Measurements from ENCODE around the gene NRP2.

Gene NRP2

DNA sequence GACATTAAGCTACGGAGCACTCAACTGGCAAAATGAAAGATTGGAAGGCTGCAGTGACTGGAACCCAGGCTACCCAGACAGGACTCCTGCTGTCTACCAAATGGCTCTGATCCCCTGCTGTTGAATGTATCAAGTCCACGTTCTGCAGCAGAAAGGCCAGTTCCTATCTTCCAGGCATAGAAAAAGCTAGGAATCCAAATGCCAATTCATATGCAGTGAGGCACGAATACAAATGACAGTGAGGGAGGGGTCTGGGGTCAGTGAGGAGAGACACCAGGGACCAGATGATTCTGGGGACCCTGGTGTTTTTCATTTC lies 5.3 kb downstream of the NRP2 start:
- no peak for DNase-seq

DNA sequence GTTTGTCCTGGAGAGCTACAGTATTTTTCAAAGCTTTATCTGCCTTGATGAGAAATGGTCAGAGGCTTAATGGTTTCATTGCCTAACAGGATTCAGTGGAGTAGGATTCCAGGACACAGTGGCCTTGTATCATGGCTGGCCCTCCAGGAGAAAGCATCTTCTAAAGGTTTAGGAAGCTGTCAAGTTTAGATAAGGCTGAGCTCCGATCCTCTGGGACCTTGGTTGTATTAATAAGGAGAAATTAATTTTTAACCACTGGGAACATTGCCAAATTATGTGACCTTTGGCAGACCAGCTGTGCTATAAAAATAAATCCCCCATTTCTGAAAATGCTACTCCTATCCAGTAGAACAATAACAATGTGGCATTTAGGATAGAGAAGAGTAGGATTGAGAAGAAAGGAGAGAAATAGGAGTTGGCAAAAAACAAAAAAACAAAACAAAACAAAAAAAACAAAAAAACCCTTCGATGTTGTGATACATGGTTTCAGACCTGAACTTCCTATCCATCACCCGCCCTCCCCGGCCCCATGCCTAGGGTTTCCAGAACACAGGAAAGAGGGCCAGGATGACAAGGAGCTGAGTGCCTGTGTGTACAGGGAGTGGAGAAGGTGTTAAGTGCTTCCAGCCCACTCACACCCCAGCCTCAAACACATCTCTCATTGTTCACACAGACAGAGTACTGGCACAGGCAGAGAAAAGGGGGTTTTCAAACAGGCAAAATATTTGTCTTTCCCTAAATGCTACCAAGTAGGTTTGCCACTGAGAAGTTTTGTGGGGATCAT lies 6.3 kb downstream of the NRP2 start:
- no peak for DNase-seq

DNA sequence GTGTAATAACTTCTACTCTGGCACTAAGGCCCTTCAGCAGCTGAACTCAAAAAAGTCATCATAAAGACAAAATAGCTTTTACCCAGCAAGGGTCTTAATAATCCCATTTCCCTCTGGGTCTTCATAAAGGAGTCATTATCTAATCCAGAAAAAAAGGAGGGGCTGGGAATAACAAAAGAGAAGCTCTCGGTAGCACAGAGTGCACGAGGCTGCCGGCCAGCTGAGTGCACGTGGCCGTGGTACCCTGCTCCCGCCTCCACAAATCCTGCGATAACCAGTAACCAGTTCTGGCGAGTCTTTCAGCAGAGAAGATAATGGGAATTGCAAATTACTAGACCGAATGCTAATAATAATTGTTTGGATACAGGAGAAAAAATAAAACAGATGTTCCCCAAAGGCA lies 7.5 kb downstream of the NRP2 start:
- no peak for DNase-seq

DNA sequence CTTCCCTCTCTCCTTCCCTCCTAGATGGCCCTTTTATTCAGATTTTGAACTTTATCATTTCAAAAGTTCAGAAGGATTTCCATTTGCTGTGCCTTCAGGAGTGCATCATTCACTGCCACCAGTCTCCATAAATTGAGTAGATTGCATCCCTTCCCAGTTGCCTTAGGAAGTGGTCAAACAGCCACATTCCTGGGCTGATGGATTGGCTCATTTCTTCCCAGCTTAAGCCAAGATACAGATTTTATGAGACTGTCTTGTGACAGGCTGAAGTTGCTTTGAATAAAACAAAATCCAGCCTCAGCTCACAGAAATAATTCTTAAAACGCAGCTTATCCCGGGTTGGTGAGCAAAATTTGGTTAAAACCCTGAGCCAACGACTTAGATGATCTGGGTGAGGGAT lies 9.8 kb downstream of the NRP2 start:
- DNase-seq: no peak

DNA sequence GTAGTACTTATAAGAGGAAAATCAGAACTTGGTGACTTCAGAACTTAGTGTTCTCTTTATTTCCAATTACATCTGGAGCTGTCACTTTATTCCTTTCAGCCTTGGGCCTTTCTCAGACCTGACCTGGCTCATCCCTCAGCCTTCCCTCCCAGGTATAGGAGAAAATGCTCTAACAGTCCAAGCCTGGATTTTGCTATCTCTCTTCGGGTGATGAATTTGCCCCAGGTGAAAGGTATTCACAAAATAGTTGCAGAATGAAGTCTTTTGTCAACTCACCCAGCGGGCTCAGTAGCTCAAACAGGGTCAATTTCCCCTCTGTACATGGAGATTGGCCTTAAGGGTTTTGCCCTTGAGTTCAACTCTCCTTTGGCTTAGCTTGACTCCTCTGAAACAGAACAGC lies 12.0 kb downstream of the NRP2 start:
- DNase-seq: no peak

DNA sequence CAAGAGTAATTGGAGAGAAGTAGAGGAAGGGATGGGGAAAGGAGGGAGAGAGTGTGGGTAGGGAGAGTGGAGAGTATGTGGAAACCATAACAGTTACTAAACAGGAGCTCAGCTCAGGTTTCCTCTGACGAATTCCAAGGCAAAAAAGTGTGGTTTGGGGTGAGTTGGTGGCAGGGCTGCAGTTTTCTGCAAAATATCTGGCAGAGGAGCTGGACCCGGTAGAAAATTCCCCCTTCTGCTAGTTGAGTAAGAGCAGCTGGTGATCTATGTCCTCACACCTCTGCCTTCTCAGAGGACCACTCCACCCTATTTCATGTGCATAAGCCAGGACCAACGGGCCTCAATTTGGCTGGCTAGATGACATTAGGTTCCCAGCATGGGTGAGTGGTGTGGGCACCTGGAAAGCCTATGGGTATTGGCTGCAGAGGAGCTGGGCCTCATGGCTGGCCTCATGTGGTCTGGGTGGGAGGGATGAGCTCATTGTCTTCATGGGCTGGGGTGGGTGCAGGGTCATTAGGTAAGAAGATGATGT lies 13.2 kb downstream of the NRP2 start:
- no peak for DNase-seq

DNA sequence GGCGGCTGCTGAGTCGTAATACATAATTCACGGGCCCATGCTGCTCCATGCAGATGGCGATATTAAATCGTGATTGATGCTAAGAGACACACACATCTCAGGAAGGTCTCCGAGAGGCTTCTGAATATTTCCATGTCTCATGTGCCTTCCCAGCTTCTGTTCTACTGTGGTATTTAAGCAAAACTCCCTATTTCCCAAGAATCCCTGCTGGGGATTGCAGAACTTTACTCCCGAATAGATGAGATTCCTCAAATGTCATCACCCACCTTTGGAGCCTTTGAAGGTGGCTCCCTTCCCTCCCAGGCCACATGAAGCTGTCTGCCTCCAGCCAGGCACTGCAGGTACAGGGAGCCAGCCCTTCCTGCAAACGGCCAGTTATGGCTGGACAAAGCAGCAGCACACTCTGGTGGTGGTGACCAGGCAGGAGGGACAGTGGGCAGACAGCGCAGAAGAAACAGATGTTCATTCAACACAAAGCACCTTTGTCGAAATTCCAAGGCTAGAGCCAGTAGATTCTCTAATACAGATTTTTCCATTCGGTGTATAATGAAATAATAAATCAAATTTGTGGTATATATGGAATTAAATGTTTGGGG lies 14.1 kb downstream of the NRP2 start:
- no peak for DNase-seq

DNA sequence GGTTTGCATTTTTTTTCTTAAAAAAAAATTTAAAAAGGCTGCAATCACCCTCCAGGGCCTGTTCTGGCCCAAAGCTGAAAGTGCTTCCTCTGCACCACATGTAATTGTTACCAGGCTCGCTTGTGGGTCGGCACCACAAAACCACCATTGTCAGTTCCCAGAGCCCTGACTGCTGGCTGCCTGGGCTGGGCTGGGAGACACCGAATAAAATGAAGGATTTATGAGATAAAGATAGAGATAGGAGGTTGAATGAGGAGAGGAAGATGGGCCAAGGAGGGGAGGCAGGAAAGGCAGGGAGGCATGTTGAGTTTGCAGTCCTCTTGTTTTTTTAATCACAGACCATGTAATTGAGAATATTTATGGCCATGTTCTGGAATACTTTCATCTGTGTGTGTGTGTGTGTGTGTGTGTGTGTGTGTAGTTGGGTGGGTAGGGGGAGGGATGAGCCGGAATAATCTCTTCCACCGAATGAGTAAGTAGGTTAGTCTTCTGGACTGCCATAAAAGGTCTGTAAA lies 14.7 kb downstream of the NRP2 start:
- no peak for DNase-seq

DNA sequence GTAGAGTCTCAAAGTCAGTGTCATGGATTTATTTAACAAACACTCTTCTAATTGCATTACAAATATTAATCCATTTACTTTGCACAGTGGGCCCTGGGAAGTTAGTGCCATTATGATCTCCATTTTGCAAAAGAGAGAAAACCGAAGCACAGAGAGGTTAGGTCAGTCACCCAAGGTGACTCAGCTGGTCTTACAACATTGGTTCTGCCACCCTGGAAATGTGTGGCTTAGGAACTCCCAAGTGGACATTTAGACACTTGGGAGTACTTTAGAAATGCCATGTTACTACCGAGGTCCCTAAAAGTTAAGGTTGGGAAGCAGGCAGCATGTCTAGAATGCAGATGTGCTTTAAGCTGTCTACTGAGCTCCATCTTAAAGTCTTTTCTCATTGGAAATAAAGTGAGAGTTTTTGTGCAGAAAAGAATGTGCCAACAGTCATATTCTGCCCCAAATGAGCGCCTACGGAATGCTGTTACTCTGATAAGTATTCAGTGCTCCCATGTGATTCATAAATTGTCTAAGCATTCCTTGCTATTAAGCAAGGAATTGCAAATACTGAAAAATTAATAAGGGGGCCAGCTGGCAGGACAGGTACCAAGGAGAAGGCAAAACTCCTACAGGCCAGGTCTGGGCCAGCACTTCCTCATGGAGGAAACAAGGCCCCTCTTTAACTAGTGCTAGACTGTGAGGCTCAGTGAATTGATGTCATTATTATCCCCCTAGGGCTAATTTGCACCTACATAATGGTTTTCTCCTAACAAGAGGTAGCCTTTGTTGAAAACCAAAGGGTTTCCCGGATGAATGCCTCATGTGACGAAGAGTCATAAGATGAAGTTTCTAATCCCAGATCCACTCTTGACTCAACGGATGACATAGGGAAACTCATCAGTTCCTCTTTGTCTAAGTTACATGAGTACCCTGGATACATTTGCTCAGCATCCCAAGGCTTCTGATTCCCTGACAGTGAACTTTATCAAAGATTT lies 16.3 kb downstream of the NRP2 start:
- DNase-seq: no peak

DNA sequence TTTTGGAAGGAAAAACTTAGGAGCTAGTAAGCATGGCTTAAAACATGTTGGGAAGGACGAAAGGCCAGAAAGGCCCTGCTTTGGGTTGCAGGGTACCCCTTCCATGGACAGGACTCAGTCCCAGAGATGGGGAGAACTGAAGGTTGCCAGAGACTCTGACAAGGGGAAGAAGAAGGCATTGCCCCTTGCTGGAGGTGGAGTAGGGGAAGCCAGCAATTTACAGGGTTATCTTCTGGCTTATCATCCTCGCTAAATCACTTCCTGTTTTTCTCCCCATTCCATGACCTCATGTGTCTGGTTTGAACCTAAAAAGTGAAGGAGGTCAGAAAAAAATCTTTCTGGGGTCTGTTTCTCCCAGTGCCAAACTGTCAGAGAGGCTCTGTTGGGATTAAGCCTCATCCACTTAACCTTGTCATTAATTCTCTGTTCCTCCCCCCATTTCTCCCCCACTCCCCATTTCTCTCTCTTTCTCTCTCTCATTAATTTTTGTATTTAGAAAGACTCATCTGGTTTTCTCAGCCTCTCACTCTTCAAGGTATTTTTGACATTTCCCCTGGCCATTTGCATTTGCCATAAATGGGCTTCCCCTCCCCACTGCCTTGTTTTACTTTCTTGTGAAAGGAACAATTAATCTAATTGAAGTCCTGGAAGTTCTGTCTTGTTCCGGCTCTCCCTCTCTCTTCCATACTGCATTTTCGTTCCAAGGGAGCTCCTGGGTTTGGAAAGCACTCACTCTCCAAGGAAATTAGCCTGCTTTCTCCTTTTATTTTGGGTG lies 17.4 kb downstream of the NRP2 start:
- no peak for DNase-seq

DNA sequence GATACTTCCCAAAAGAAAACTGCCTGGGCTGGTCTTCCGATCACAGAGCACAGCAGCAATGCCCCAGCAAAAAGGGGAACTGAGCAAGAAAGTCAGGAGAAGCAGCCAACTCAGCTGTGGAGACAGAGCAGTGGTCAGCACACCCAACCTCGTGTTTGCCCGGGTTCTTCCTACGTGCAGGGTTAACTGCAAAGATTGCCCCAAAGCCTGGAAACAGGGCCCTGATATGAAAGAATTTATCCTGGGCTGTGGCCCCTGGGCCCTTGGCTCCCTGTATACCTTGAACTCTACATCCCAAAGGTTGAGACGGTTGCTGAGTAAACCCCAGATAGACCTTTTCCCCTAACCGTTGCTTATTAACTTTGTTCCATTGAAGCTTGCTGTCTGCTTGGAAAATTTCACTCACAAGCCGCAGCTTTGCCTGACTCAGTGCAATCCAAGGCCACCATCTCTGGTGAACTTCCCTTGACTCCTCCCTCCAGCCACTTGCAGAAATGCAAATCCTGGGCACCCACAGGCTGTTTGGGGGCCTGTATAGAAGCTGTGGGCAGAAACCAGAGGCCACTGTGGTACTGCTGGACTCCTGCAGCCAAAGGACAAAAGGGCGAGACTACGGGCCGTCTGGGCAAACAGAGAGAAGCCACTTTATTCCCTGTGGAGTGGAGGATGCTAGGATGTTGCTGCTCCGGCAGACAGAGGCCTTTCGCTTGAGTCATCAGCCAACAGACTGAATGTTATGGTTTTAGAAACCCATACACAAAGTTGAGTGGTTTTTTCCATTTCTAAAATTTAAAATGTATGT lies 18.2 kb downstream of the NRP2 start:
- no peak for DNase-seq

DNA sequence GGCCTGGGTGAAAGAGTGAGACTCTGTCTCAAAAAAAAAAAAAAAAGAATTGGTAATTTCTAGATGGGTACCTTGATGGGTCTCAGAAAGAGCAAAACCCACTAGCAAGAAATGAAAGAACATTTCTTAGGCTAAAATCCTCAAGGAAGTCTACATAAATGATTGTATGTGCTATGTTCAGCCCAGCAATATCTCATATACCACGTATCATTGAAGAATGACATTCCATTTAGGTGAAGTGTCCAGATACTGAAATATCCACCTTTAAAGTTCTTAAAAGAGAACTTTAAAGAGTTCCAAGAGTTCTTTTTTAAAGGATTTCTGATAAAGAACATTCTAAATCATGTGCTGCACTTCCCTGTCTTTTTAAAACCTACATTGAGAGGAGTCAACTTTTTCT lies 19.2 kb downstream of the NRP2 start:
- no peak for DNase-seq

DNA sequence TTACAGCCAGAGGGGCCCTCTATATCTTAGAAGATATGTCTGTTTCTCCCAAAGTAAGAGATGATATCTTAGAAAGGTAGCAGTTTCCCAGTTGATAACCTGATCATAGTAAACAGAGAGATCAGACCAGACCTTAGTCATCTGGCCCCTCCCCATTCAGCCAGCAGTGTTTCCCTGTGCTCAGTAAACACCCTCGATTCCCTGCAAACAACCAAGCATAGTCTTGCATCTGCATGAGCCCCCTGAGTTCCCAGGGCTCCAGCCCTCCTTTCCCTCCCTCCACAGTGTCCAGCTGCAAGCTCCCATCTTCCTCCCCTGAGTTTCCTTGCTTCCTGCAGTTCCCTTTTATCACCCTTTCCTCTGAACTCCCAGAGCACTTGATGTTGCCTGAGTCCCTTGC lies 20.3 kb downstream of the NRP2 start:
- no peak for DNase-seq

DNA sequence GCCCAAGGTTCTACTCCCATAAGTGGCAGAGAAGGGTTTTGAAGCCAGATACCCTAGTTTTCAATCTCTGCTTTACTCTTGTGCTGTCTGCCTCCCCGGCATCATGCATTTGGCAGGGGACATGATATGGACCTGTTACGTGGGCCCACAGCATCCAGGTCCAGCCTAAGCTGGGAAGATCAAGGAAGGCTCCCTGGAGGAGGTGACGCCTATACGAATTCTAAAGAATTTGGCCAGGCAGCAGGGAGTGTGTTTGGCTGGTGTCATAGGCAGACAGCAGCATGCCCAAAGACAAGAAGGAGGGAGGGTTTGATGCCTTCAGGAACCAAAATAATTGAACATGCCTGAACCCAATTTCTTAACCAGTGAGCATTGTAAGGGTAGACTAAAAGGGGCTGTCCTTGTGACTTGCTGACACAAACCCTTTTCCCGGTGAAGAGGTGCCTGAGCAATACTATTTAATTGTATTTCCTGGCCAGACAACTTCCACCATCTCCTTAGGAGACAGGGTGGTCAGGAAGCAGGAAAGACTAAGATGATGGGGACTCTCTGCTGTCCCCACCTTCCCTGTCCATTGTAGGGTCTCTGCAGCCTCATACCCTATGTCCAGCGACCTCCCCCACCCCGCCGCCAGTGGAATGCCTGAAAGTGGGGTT lies 21.3 kb downstream of the NRP2 start:
- no peak for DNase-seq

DNA sequence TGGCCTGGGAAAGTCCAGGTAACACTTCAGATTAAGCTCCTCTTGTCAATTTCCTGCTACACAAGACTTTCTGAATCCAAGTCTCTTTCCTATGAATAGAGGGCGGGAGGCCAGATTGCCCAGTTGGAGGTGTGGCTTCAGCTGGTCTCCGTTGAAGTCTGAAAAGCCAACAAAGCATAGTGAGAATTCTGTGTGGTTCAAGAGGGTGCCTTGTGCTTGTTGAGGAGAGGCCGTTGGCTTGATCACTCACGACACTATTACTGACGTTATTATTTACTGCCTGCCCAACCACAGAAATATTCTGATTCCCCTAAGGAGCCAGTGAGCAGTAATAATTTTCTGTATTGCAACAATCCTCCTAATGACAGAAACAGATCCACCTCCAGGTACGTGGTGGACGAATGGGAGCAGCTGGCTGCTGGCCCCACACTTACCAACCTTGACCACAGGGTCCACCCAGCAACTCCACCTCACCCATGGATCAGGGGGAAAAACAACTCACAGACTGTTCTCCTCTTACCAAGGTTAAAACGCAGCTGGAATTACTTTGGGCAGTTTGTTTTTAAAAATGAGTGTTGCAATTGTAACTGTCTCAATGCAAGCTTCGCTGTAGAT lies 21.9 kb downstream of the NRP2 start:
- DNase-seq: no peak

DNA sequence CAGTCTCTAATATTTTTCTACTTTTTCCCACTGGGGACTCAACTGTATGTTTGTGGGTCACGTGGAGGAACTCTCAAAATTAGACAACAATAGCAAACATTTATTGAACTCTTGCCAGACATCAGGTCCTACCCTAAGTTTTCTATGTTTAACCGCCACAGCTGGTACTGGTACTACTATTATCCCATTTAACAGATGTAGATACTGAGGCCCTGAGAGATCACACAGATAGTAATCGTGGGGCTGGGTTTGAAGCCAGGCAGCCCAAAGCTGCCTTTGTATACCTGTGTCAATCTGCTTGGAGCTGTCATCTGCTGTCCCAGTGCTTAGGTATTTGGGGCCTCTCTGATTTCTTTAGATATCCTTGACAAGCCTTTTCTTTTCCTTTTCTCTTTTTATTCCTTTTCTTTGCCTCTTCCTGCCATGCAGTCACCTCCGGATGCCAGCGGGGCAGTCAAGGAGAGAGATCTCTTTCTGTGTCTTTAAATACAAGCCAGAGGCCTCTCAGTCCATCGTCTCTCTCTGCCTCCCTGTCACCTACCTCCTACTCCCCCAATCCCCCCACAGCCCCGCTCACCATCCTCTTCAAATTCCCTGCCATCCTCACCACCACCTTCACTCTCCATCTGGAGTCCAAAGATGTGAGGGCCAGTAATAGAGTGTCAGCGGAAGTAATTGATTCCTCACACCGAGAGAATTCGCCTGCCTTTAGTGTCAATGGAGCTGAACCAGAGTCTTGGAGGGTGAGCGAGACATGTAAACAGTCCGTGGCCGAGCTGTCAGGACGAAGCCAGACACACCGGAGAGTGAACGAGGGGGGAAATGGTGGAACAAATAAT lies 23.4 kb downstream of the NRP2 start:
- no peak for DNase-seq

DNA sequence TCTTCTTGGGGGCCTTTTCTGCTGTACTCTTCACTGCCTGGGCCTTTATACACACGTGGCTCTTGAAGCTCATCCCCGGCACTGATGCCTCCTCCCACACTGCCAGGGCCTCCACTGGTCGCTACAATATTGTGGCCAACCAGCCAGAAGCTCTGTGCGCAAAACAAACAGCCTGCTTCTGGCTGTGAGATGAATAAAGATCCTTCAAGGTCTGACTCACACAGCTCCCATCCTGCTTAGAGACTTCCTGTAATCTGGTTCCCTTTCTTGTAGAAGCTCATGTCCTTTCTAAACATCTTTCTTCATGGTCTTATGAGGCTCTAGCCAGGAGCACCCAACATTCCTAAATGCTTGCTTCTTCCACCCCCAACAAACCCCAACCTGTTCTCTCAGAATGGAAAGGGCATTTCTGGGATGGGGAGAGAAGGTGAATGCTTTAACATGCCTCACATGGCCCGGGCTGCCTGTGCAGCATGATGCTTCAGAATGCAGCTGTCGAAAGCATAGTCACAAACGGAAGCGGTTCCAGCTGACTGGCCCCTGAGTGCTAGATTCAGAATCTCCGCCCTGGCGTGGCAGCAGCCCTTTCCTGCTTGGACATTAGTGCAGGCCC lies 24.6 kb downstream of the NRP2 start:
- peak; percentile 62 to 73 for DNase-seq

DNA sequence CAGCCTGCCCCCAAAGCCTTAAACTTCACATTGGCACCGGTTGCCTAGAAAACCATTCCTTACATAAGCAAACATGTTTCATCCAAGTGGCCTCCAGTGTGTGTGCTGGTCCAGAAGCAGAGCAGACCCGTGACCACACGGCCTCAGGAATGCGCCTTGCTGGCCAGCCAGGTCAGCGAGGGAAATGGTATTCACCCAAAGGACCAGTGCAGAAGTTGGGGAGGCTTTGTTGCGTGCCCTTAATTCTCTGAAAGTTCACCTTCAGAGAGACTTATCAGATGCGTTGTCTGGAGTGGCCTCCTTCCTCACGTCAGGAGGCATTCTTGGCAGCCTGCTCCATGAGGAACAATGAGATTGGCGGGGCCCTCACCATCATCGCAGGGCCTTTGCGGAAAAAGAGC lies 25.9 kb downstream of the NRP2 start:
- no peak for DNase-seq

DNA sequence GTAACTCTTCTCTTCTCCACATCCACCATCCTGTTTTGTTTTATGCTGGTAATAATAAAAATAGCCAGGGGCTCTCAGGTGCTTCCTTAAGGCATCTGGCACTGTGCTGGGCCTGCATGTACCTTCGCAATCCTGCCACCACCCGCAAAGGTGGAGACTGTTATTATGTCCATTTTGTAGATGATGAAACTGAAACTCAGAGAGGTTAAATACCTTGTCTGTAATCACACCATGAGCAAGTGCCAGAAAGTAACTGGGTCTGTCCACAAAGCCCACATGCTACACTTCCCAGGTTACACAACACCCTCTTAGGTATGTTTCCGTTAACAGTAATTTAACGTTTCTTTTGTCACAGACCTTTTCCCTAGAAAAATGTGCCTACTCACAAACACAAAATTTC lies 27.0 kb downstream of the NRP2 start:
- DNase-seq: no peak

Data from AML-193 (cell line).